WTC11 (cell line): ENCODE results near the gene VTI1A. TPM values are rescaled to one million over a fixed set of nuclear protein-coding genes. Genes with fewer than 3 reads are reported as not detected.

ENCODE experiments used
- ATAC-seq: fragments of 200-7000 bp; cut with Tn5 transposase; 2 replicates; pipeline ENCODE4 v1.10.0; 2021; ENCODE audit warnings: mild to moderate bottlenecking, moderate library complexity
- CTCF ChIA-PET: fragments of 300-600 bp; sonication (Branson Sonifier 250); formaldehyde crosslinking; loops from one replicate; lab custom pipeline; 2021; ENCODE audit warnings: antibody characterized with exemption; lab: Charles Lee
- POLR2A ChIA-PET: fragments of 350-600 bp; sonication (Branson Sonifier 250); formaldehyde crosslinking; loops from one replicate; lab custom pipeline; 2021; ENCODE audit warnings: antibody characterized with exemption; lab: Charles Lee
- DNase-seq: peaks from one replicate; pipeline ENCODE4 v3.0.0; 2021; ENCODE audit warnings: low spot score
- H3K27ac Mint-ChIP-seq: 2 replicates; pipeline ENCODE4 v1.8.0; 2021; ENCODE audit warnings: mixed read lengths
- H3K27me3 Mint-ChIP-seq: 2 replicates; pipeline ENCODE4 v1.8.0; 2021; ENCODE audit warnings: low read depth, mild to moderate bottlenecking, moderate library complexity, mixed read lengths
- H3K36me3 Mint-ChIP-seq: 2 replicates; pipeline ENCODE4 v1.8.0; 2021; ENCODE audit warnings: mixed read lengths
- H3K4me1 Mint-ChIP-seq: 2 replicates; pipeline ENCODE4 v1.8.0; 2022; ENCODE audit warnings: mixed read lengths
- H3K4me3 Mint-ChIP-seq: 2 replicates; pipeline ENCODE4 v1.8.0; 2021; ENCODE audit warnings: mild to moderate bottlenecking, moderate library complexity, mixed read lengths
- H3K9me3 Mint-ChIP-seq: 2 replicates; pipeline ENCODE4 v1.8.0; 2021; ENCODE audit warnings: mixed read lengths
- ELF4 ChIP-seq: sonication (generic); formaldehyde crosslinking; IDR thresholded peaks from 2 replicates; pipeline ENCODE4 v1.8.1; 2022; ENCODE audit warnings: low read depth, mild to moderate bottlenecking, moderate library complexity, missing genetic modification reagents
- JAZF1 ChIP-seq: fragments of 250-450 bp; sonication (Bioruptor Pico); IDR thresholded peaks from 2 replicates; pipeline ENCODE4 v1.9.0; 2021; ENCODE audit warnings: moderate library complexity, mild to moderate bottlenecking, inconsistent platforms
- JUN ChIP-seq: sonication (generic); formaldehyde crosslinking; IDR thresholded peaks from 2 replicates; pipeline ENCODE4 v1.8.0; 2023; ENCODE audit warnings: mild to moderate bottlenecking, missing genetic modification reagents
- NR2C2 ChIP-seq: sonication (generic); formaldehyde crosslinking; IDR thresholded peaks from 2 replicates; pipeline ENCODE4 v1.8.0; 2022; ENCODE audit warnings: mild to moderate bottlenecking, missing genetic modification reagents
- NR3C1 ChIP-seq: sonication (generic); formaldehyde crosslinking; conservative IDR thresholded peaks from 2 replicates; pipeline ENCODE4 v1.8.1; 2023; ENCODE audit warnings: low read depth, mild to moderate bottlenecking, missing genetic modification reagents
- SMAD4 ChIP-seq: sonication (generic); formaldehyde crosslinking; IDR thresholded peaks from 2 replicates; pipeline ENCODE4 v1.8.0; 2022; ENCODE audit warnings: mild to moderate bottlenecking, missing genetic modification reagents
- SOX15 ChIP-seq: fragments of 250-450 bp; sonication (Bioruptor Pico); IDR thresholded peaks from 2 replicates; pipeline ENCODE4 v1.9.0; 2021; ENCODE audit warnings: mild to moderate bottlenecking
- ZBTB21 ChIP-seq: sonication (generic); formaldehyde crosslinking; IDR thresholded peaks from 2 replicates; pipeline ENCODE4 v1.8.1; 2023; ENCODE audit warnings: mild to moderate bottlenecking, missing genetic modification reagents, borderline replicate concordance
- ZNF416 ChIP-seq: fragments of 250-450 bp; sonication (Bioruptor Pico); IDR thresholded peaks from 2 replicates; pipeline ENCODE4 v1.9.0; 2021; ENCODE audit warnings: mild to moderate bottlenecking, inconsistent platforms
- ZNF423 ChIP-seq: fragments of 250-450 bp; sonication (Bioruptor Pico); IDR thresholded peaks from 2 replicates; pipeline ENCODE4 v2.1.2; 2022; ENCODE audit warnings: mild to moderate bottlenecking, moderate library complexity
- total RNA-seq: library from RNA; stranded (reverse); gene quantifications from 3 replicates; pipeline ENCODE4 v1.2.3, GENCODE V29; 2021
- TF ChIP-seq, protein P1 (sequence below): sonication (generic); formaldehyde crosslinking; IDR thresholded peaks from 2 replicates; pipeline ENCODE4 v1.8.1; 2023; ENCODE audit warnings: mild to moderate bottlenecking, missing genetic modification reagents, moderate library complexity
- TF ChIP-seq, protein P2 (sequence below): sonication (generic); formaldehyde crosslinking; IDR thresholded peaks from 2 replicates; pipeline ENCODE4 v1.8.0; 2022; ENCODE audit warnings: mild to moderate bottlenecking, missing genetic modification reagents
- TF ChIP-seq, protein P3 (sequence below): sonication (generic); formaldehyde crosslinking; IDR thresholded peaks from 2 replicates; pipeline ENCODE4 v1.8.1; 2022; ENCODE audit warnings: mild to moderate bottlenecking, moderate library complexity, missing genetic modification reagents
- TF ChIP-seq, protein P4 (sequence below): fragments of 250-450 bp; sonication (Bioruptor Pico); conservative IDR thresholded peaks from 2 replicates; pipeline ENCODE4 v1.9.0; 2021; ENCODE audit warnings: mild to moderate bottlenecking
- TF ChIP-seq, protein P5 (sequence below): sonication (generic); formaldehyde crosslinking; IDR thresholded peaks from 2 replicates; pipeline ENCODE4 v1.8.1; 2022; ENCODE audit warnings: low read depth, missing genetic modification reagents, borderline replicate concordance

Gene VTI1A
- total RNA-seq, 1 experiment from 2014 or later: 20.1 TPM

DNA sequence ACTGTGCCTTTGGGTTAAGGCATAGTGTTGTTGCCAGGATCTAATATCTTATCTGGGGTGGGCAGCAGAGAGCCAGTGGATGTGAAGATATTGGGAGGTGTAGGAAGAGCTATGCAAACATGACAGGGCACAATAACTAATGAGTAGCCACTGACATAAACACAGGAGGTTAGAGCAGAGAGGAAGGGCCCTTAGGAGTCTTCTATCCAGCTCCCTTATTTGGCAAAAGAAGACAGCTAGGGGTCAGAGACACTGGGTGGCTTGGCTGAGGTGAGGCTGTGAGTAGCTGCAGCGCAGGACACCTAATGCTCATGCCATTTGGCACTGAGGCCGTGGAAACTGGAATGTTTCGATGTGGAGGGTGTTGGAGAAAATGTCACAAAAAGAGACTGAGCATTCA, 326.8 kb downstream of the VTI1A start:
- H3K9me3 Mint-ChIP-seq: no peaks in the 10 kb centered on the region
- no peak for TF ChIP-seq ZBTB21 (CRISPR knock-in tag)
- no peak overlapping the region for H3K4me3 Mint-ChIP-seq
- ATAC-seq (no peak), DNase-seq (no peak)
- no peaks in the 10 kb centered on the region for H3K36me3 Mint-ChIP-seq
- POLR2A ChIA-PET: no interaction called here
- H3K27me3 Mint-ChIP-seq: no peaks in the 10 kb centered on the region
- CTCF ChIA-PET: no interaction called here
- H3K27ac Mint-ChIP-seq: no peak overlapping the region
- peaks cover 18% of the 10 kb centered on the region for H3K4me1 Mint-ChIP-seq

DNA sequence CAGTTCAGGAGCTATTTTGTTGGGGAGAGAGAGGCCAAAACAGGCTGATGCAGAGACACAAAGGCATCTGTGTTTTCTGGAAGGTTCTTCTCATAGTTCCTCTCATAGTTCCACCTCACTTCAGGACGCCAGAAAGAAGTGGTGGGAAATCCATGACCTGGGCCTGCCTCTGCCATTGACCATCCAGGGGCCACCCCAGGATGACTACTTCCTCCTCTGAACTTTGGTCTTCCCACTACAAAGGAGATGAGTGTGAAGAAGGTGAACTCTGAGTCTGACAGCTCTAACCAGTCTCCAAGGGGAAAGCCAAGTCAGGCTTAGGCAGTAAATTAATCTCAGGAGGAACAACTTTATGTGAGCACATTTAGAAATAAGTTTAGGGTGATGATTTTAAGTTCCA, 327.2 kb downstream of the VTI1A start:
- no peak overlapping the region for H3K27ac Mint-ChIP-seq
- no peak overlapping the region for H3K4me3 Mint-ChIP-seq
- H3K4me1 Mint-ChIP-seq: peaks cover 18% of the 10 kb centered on the region
- POLR2A ChIA-PET: no interaction called here
- no peaks in the 10 kb centered on the region for H3K36me3 Mint-ChIP-seq
- no peaks in the 10 kb centered on the region for H3K9me3 Mint-ChIP-seq
- DNase-seq: no peak
- TF ChIP-seq ZNF416 (CRISPR knock-in tag): no peak
- no peaks in the 10 kb centered on the region for H3K27me3 Mint-ChIP-seq
- CTCF ChIA-PET: no interaction called here
- no peak for ATAC-seq

DNA sequence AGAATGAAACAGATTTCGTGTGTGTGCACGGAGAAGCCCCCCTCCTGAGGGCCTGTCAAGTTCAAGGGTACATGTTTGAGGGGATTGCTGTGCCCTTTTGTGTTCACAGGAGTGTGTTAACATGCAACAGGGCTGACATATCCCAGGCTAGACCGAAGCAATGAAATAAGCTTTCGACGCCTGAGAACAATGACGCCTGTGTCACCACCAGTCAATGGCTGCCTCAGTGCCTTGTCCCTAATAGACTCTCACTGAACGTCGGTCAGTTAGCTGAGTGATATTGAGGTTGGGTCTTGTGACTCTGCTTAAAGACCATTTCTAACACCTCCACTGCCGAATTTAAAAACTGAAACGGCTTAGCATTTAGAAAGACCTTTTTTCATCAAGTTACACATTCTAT, 327.8 kb downstream of the VTI1A start:
- Mint-ChIP-seq H3K27me3 (no peaks in the 10 kb centered on the region), H3K4me3 (no peak overlapping the region), H3K4me1 (peaks cover 18% of the 10 kb centered on the region), H3K27ac (no peak overlapping the region), H3K36me3 (no peaks in the 10 kb centered on the region), H3K9me3 (no peaks in the 10 kb centered on the region)
- TF ChIP-seq ZBTB21 (CRISPR knock-in tag) (no peak), ZNF423 (no peak), SOX15 (CRISPR knock-in tag) (no peak), JUN (CRISPR knock-in tag) (no peak), ELF4 (CRISPR knock-in tag) (no peak), JAZF1 (CRISPR knock-in tag) (no peak), SMAD4 (CRISPR knock-in tag) (no peak)
- TF ChIP-seq, protein P1, sequence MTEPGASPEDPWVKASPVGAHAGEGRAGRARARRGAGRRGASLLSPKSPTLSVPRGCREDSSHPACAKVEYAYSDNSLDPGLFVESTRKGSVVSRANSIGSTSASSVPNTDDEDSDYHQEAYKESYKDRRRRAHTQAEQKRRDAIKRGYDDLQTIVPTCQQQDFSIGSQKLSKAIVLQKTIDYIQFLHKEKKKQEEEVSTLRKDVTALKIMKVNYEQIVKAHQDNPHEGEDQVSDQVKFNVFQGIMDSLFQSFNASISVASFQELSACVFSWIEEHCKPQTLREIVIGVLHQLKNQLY (CRISPR knock-in tag): no peak
- ATAC-seq (no peak), DNase-seq (no peak)
- ChIA-PET CTCF (no interaction called here), POLR2A (no interaction called here)

DNA sequence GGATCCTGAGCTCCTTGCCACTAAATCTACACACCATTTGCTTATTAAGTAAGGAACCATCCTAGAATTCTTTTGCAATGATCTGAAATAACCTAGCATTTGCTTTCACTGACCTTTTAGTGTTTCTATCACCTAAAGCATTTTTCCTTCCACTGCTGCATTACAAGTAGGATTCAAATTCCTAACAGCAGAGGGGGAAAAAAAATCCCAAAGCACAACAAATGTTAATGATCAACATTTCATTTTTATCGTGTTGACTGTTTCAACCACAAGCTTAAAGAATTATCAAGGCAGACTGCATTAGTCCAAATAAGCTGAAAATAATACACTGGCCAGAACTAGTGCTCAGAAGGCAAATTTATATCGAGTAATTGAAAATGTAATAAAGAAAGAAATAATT, 328.4 kb downstream of the VTI1A start:
- CTCF ChIA-PET: no interaction called here
- H3K27ac Mint-ChIP-seq: no peak overlapping the region; the same call in 1 of the 2 replicates
- no peaks in the 10 kb centered on the region for H3K27me3 Mint-ChIP-seq
- POLR2A ChIA-PET: interaction anchor here (0.6 kb wide), 1 partner anchor 30 kb away, joined by 3 read pairs; no protein-coding TSS in a partner anchor
- no peaks in the 10 kb centered on the region for H3K9me3 Mint-ChIP-seq
- no peak for ATAC-seq
- no peaks in the 10 kb centered on the region for H3K36me3 Mint-ChIP-seq
- no peak overlapping the region for H3K4me3 Mint-ChIP-seq
- no peak for DNase-seq
- H3K4me1 Mint-ChIP-seq: peaks cover 18% of the 10 kb centered on the region
- TF ChIP-seq SMAD4 (CRISPR knock-in tag): no peak

DNA sequence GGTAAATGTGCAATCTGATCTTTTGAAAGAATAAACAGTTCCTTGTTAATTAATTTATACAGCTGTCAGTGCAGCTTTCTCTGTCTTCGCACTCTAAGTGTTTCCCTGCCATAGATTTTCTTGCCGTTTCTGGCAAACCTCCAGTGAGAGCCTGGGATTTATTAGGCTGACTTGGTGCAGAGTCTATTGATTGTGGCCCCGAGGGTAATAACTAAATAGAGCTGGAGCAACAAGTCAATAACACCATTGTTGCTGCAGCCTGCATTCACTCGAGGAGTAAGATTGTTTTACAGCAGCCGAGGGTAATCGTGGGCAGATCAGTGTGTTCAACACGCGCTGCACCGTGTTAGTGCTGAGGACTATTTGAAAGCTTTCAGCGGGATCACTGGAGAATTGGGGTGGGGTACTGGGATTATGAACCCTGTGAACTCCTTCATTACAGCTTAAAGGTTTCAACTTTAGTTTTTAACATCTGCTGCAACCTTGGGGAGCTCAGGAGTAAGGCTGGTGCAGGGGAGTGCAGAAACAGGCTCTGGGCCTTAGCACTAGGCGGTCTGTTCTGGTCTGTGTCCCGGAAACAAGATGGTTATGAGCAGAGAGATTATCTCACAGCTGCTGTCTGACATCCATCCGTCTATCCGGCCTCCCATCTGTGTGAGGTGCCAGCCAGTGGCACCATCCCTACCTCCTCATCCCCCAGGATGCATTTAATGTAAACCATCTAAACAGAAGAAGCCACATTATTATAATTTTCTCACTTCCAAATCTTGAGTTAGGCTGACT, 329.1 kb downstream of the VTI1A start:
- DNase-seq: no peak

More for the DNA sequence above, 329.1 kb downstream of the VTI1A start:
- H3K9me3 Mint-ChIP-seq: no peaks in the 10 kb centered on the region
- no peaks in the 10 kb centered on the region for H3K27me3 Mint-ChIP-seq
- ChIA-PET CTCF (no interaction called here), POLR2A (interaction anchor here (0.6 kb wide), 1 partner anchor 31 kb away, joined by 3 read pairs; no protein-coding TSS in a partner anchor)
- H3K4me3 Mint-ChIP-seq: no peak overlapping the region
- H3K36me3 Mint-ChIP-seq: no peaks in the 10 kb centered on the region
- peaks cover 18% of the 10 kb centered on the region for H3K4me1 Mint-ChIP-seq
- TF ChIP-seq, protein P2, sequence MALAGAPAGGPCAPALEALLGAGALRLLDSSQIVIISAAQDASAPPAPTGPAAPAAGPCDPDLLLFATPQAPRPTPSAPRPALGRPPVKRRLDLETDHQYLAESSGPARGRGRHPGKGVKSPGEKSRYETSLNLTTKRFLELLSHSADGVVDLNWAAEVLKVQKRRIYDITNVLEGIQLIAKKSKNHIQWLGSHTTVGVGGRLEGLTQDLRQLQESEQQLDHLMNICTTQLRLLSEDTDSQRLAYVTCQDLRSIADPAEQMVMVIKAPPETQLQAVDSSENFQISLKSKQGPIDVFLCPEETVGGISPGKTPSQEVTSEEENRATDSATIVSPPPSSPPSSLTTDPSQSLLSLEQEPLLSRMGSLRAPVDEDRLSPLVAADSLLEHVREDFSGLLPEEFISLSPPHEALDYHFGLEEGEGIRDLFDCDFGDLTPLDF (CRISPR knock-in tag): no peak
- TF ChIP-seq ZNF416 (CRISPR knock-in tag): no peak
- TF ChIP-seq, protein P3, sequence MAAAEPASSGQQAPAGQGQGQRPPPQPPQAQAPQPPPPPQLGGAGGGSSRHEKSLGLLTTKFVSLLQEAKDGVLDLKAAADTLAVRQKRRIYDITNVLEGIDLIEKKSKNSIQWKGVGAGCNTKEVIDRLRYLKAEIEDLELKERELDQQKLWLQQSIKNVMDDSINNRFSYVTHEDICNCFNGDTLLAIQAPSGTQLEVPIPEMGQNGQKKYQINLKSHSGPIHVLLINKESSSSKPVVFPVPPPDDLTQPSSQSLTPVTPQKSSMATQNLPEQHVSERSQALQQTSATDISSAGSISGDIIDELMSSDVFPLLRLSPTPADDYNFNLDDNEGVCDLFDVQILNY (CRISPR knock-in tag): no peak
- TF ChIP-seq, protein P4, sequence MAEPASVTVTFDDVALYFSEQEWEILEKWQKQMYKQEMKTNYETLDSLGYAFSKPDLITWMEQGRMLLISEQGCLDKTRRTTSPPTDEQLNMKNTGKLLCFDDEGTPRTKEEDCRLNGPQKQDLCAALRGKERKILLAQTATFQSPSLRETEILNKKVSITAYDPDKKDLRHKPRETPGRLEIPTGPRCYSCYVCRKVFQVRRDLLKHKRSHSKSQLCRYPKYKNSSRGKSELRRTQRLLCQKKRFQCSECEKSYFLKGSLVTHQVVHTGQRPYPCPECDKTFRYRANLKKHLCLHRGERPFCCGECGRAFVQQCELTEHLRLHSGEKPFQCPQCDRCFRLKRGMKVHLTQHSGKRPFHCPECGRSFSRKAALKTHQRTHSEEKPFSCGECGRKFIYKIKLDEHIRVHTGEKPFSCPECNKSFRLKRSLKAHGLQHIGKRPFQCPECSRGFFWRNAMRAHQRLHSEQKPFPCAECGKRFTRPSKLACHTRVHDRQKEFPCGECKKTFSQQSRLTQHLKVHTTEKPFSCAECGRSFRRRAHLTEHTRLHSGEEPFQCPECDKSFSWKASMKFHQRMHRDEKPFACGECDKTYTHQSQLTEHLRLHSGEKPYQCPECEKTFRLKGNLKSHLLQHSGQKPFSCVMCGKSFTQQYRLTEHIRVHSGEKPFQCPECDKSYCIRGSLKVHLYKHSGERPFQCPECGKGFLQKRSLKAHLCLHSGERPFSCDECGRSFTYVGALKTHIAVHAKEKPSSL (CRISPR knock-in tag): no peak
- TF ChIP-seq NR3C1 (CRISPR knock-in tag): no peak
- no peak for TF ChIP-seq NR2C2 (CRISPR knock-in tag)
- no peak for TF ChIP-seq SMAD4 (CRISPR knock-in tag)
- TF ChIP-seq, protein P5, sequence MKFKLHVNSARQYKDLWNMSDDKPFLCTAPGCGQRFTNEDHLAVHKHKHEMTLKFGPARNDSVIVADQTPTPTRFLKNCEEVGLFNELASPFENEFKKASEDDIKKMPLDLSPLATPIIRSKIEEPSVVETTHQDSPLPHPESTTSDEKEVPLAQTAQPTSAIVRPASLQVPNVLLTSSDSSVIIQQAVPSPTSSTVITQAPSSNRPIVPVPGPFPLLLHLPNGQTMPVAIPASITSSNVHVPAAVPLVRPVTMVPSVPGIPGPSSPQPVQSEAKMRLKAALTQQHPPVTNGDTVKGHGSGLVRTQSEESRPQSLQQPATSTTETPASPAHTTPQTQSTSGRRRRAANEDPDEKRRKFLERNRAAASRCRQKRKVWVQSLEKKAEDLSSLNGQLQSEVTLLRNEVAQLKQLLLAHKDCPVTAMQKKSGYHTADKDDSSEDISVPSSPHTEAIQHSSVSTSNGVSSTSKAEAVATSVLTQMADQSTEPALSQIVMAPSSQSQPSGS (CRISPR knock-in tag): no peak
- TF ChIP-seq, all 79 proteins: peak for 0
- H3K27ac Mint-ChIP-seq: no peak overlapping the region
- no peak for ATAC-seq
